Liver (tissue), 9 donors: ENCODE data around the gene GSPT1. TPM values are rescaled to one million over a fixed set of nuclear protein-coding genes. Genes with fewer than 3 reads are reported as not detected.

Experiments
- DNase-seq: peaks from one replicate; pipeline ENCODE4 v3.0.0-alpha.2; 2017; ENCODE audit warnings: low spot score
- H3K27ac ChIP-seq, 2 donors: one replicate each; pipeline ENCODE4 v1.7.0; 2013; ENCODE audit warnings: inconsistent platforms in 2 of 2, low read length in 2 of 2, control low read depth in 1 of 2, low read depth in 1 of 2, mild to moderate bottlenecking in 1 of 2
- H3K27me3 ChIP-seq, 4 donors: one replicate each; pipeline versions ENCODE4 v1.6.1 to v1.7.0; 2013; ENCODE audit warnings: low read length in 3 of 4, inconsistent platforms in 1 of 4, mild to moderate bottlenecking in 1 of 4, moderate library complexity in 1 of 4; ENCODE audit not compliant: control insufficient read depth in 4 of 4, insufficient read depth in 4 of 4
- H3K36me3 ChIP-seq, 4 donors: one replicate each; pipeline versions ENCODE4 v1.6.1 to v1.7.0; 2013; ENCODE audit warnings: low read length in 3 of 4, mild to moderate bottlenecking in 3 of 4, low read depth in 1 of 4, moderate library complexity in 1 of 4; ENCODE audit not compliant: control insufficient read depth in 4 of 4, insufficient read depth in 3 of 4
- H3K4me1 ChIP-seq, 4 donors: one replicate each; pipeline versions ENCODE4 v1.6.1 to v1.7.0; 2013; ENCODE audit warnings: low read length in 3 of 4, mild to moderate bottlenecking in 3 of 4, moderate library complexity in 1 of 4; ENCODE audit not compliant: control insufficient read depth in 4 of 4, insufficient read depth in 4 of 4
- H3K4me3 ChIP-seq, 3 donors: one replicate each; pipeline versions ENCODE4 v1.6.1 to v1.7.0; 2013; ENCODE audit warnings: low read length in 3 of 3, control low read depth in 1 of 3, low read depth in 1 of 3, mild to moderate bottlenecking in 1 of 3
- H3K9ac ChIP-seq, 2 donors: one replicate each; pipeline ENCODE4 v1.7.0; 2013; ENCODE audit warnings: low read length in 2 of 2, mild to moderate bottlenecking in 2 of 2, moderate library complexity in 2 of 2, control low read depth in 1 of 2, low read depth in 1 of 2
- H3K9me3 ChIP-seq, 4 donors: one replicate each; pipeline versions ENCODE4 v1.6.1 to v1.7.0; 2013; ENCODE audit warnings: low read length in 3 of 4; ENCODE audit not compliant: control insufficient read depth in 4 of 4
- EGR1 ChIP-seq, 2 donors: IDR thresholded peaks; 2 replicates each; pipeline ENCODE4 v1.6.1; 2016 to 2018; ENCODE audit warnings: antibody characterized with exemption in 2 of 2, low read depth in 2 of 2
- FOXA1 ChIP-seq: IDR thresholded peaks from 2 replicates; pipeline ENCODE4 v1.6.1; 2016; ENCODE audit warnings: antibody characterized with exemption
- GABPA ChIP-seq, 2 donors: IDR thresholded peaks in 1 of 2; conservative IDR thresholded peaks in 1 of 2; 2 replicates each; pipeline ENCODE4 v1.6.1; 2016; ENCODE audit warnings: antibody characterized with exemption in 2 of 2, mild to moderate bottlenecking in 1 of 2, moderate library complexity in 1 of 2
- HNF4A ChIP-seq, 2 donors: conservative IDR thresholded peaks; 2 replicates each; pipeline ENCODE4 v1.6.1; 2016; ENCODE audit warnings: antibody characterized with exemption in 2 of 2, mild to moderate bottlenecking in 2 of 2
- HNF4G ChIP-seq: IDR thresholded peaks from 2 replicates; pipeline ENCODE4 v1.6.1; 2016; ENCODE audit warnings: antibody characterized with exemption
- JUND ChIP-seq, 2 donors: IDR thresholded peaks; 2 replicates each; pipeline ENCODE4 v1.6.1; 2016; ENCODE audit warnings: antibody characterized with exemption in 2 of 2
- NR2F2 ChIP-seq: IDR thresholded peaks from 2 replicates; pipeline ENCODE4 v1.6.1; 2016; ENCODE audit warnings: antibody characterized with exemption
- RAD21 ChIP-seq, 2 donors: IDR thresholded peaks; 2 replicates each; pipeline ENCODE4 v1.6.1; 2016; ENCODE audit warnings: antibody characterized with exemption in 2 of 2, mild to moderate bottlenecking in 2 of 2
- RXRA ChIP-seq, 2 donors: IDR thresholded peaks; 2 replicates each; pipeline ENCODE4 v1.6.1; 2017 to 2018; ENCODE audit warnings: antibody characterized with exemption in 2 of 2, mild to moderate bottlenecking in 1 of 2
- SP1 ChIP-seq: IDR thresholded peaks from 2 replicates; pipeline ENCODE4 v1.6.1; 2018; ENCODE audit warnings: antibody characterized with exemption, mild to moderate bottlenecking
- TAF1 ChIP-seq: conservative IDR thresholded peaks from 2 replicates; pipeline ENCODE4 v1.6.1; 2016; ENCODE audit warnings: antibody characterized with exemption, mild to moderate bottlenecking
- YY1 ChIP-seq: IDR thresholded peaks from 2 replicates; pipeline ENCODE4 v1.6.1; 2016; ENCODE audit warnings: antibody characterized with exemption, mild to moderate bottlenecking
- WGBS: extraction: QIAGEN DNeasy Blood & Tissue Kit; methylation state at CpG from one replicate; pipeline ENCODE4 v1.1.7; 2013; 5-methylcytosine and 5-hydroxymethylcytosine counted together
- polyA plus RNA-seq, 2 donors: library from polyadenylated mRNA; stranded (reverse) in 1 of 2; unstranded in 1 of 2; fragments of 200-250 nt in 1 of 2; fragments of >200 nt in 1 of 2; fragmentation: Nextera tagmentation in 1 of 2; extraction: Ambion mirVana in 1 of 2; gene quantifications; one replicate each; pipeline versions ENCODE4 v1.2.1 to v1.2.3, GENCODE V29; 2013 to 2015
- total RNA-seq, 2 donors: library from RNA; depleted of rRNA; stranded (reverse); fragments of >200 nt; gene quantifications; one replicate each; pipeline ENCODE4 v1.2.3, GENCODE V29; 2014
- TF ChIP-seq, protein P1 (sequence below): IDR thresholded peaks from 2 replicates; pipeline ENCODE4 v1.6.1; 2016; ENCODE audit warnings: antibody characterized with exemption
- TF ChIP-seq, protein P2 (sequence below): IDR thresholded peaks from 2 replicates; pipeline ENCODE4 v1.6.1; 2016; ENCODE audit warnings: antibody characterized with exemption
- TF ChIP-seq, protein P3 (sequence below): IDR thresholded peaks from 2 replicates; pipeline ENCODE4 v1.6.1; 2016; ENCODE audit warnings: antibody characterized with exemption
- TF ChIP-seq, protein P4 (sequence below): fragments of 150-350 bp; IDR thresholded peaks from 2 replicates; pipeline ENCODE4 v1.5.1; 2017; ENCODE audit warnings: improper control_type of control experiment, low read depth, low read length; ENCODE audit not compliant: missing input control
- TF ChIP-seq, protein P5 (sequence below): IDR thresholded peaks from 2 replicates; pipeline ENCODE4 v1.6.1; 2016; ENCODE audit warnings: antibody characterized with exemption, mild to moderate bottlenecking
- donor health status: healthy.
- donor health status: healthy.
- donor health status: healthy.
- donor health status: healthy.
- donor health status: healthy.

Gene GSPT1
- total and polyA plus RNA-seq, 4 donors, result 24.2 to 67.6 (median 41.9) TPM

DNA sequence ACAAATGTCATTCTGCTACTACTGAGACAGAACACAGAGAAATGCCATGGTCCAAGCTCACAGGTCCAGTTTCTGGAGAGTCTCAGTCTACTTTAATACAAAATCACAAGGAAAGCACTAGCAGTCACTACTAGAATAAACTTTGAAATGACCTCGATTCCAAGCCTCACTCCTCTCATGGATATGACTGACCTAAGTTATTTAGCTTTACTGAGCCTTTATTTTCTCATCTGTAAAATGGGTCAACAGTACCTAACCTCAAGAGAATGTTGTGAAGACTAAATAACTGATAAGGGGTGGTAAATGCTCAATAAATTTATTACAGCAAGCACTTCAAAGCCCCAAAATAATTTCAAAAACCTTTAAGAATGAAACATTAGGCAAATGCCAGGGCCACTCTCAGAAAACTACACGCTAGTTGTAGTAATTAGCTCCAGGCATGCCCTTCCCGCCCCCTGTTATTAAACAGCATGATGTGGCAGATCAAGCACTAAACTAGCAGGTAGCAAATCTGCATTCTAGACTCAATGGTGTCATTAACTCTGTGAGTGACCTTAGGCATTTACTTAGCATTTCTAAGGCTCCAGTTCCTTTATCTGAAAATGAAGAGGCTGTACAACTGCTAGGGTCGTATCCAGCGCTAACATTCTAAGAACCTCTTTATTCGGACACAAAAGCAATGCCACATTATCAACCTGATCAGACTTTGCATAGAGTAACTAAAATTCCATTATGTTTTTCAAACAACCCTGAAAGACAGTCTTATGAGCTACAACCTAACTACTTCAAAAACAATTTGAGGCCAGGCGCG is 8.4 kb downstream of the GSPT1 start:
- Histone ChIP-seq H3K4me1 (peaks cover 3 to 17% (median 10%) of the 10 kb centered on the region in 4 donors), H3K4me3 (no peak overlapping the region), H3K9me3 (no peaks in the 10 kb centered on the region), H3K27ac (no peak overlapping the region), H3K9ac (no peak overlapping the region), H3K27me3 (no peaks in the 10 kb centered on the region), H3K36me3 (no peaks in the 10 kb centered on the region)
- no peak for DNase-seq
- TF ChIP-seq, protein P1, sequence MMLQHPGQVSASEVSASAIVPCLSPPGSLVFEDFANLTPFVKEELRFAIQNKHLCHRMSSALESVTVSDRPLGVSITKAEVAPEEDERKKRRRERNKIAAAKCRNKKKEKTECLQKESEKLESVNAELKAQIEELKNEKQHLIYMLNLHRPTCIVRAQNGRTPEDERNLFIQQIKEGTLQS, result no peak
- TF ChIP-seq, protein P2, sequence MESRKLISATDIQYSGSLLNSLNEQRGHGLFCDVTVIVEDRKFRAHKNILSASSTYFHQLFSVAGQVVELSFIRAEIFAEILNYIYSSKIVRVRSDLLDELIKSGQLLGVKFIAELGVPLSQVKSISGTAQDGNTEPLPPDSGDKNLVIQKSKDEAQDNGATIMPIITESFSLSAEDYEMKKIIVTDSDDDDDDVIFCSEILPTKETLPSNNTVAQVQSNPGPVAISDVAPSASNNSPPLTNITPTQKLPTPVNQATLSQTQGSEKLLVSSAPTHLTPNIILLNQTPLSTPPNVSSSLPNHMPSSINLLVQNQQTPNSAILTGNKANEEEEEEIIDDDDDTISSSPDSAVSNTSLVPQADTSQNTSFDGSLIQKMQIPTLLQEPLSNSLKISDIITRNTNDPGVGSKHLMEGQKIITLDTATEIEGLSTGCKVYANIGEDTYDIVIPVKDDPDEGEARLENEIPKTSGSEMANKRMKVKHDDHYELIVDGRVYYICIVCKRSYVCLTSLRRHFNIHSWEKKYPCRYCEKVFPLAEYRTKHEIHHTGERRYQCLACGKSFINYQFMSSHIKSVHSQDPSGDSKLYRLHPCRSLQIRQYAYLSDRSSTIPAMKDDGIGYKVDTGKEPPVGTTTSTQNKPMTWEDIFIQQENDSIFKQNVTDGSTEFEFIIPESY, result no peak
- no peak for TF ChIP-seq EGR1 (IDR thresholded peaks at IDR 0.05; ENCODE audit: low read depth in 2 of 2)
- TF ChIP-seq RXRA (IDR thresholded peaks at IDR 0.05), result no peak
- TF ChIP-seq HNF4A (conservative IDR thresholded peaks at IDR 0.05), result no peak
- TF ChIP-seq, protein P3, sequence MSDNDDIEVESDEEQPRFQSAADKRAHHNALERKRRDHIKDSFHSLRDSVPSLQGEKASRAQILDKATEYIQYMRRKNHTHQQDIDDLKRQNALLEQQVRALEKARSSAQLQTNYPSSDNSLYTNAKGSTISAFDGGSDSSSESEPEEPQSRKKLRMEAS, result no peak
- no peak for TF ChIP-seq TAF1
- no peak for TF ChIP-seq FOXA1
- TF ChIP-seq, protein P4, sequence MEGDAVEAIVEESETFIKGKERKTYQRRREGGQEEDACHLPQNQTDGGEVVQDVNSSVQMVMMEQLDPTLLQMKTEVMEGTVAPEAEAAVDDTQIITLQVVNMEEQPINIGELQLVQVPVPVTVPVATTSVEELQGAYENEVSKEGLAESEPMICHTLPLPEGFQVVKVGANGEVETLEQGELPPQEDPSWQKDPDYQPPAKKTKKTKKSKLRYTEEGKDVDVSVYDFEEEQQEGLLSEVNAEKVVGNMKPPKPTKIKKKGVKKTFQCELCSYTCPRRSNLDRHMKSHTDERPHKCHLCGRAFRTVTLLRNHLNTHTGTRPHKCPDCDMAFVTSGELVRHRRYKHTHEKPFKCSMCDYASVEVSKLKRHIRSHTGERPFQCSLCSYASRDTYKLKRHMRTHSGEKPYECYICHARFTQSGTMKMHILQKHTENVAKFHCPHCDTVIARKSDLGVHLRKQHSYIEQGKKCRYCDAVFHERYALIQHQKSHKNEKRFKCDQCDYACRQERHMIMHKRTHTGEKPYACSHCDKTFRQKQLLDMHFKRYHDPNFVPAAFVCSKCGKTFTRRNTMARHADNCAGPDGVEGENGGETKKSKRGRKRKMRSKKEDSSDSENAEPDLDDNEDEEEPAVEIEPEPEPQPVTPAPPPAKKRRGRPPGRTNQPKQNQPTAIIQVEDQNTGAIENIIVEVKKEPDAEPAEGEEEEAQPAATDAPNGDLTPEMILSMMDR, result no peak
- TF ChIP-seq SP1, result no peak
- TF ChIP-seq, protein P5, sequence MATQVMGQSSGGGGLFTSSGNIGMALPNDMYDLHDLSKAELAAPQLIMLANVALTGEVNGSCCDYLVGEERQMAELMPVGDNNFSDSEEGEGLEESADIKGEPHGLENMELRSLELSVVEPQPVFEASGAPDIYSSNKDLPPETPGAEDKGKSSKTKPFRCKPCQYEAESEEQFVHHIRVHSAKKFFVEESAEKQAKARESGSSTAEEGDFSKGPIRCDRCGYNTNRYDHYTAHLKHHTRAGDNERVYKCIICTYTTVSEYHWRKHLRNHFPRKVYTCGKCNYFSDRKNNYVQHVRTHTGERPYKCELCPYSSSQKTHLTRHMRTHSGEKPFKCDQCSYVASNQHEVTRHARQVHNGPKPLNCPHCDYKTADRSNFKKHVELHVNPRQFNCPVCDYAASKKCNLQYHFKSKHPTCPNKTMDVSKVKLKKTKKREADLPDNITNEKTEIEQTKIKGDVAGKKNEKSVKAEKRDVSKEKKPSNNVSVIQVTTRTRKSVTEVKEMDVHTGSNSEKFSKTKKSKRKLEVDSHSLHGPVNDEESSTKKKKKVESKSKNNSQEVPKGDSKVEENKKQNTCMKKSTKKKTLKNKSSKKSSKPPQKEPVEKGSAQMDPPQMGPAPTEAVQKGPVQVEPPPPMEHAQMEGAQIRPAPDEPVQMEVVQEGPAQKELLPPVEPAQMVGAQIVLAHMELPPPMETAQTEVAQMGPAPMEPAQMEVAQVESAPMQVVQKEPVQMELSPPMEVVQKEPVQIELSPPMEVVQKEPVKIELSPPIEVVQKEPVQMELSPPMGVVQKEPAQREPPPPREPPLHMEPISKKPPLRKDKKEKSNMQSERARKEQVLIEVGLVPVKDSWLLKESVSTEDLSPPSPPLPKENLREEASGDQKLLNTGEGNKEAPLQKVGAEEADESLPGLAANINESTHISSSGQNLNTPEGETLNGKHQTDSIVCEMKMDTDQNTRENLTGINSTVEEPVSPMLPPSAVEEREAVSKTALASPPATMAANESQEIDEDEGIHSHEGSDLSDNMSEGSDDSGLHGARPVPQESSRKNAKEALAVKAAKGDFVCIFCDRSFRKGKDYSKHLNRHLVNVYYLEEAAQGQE, result no peak
- TF ChIP-seq GABPA (IDR thresholded peaks at IDR 0.05 in 1 of 2, conservative IDR thresholded peaks at IDR 0.05 in 1 of 2), result no peak
- TF ChIP-seq YY1, result no peak
- TF ChIP-seq JUND (IDR thresholded peaks at IDR 0.05), result no peak
- TF ChIP-seq HNF4G, result no peak
- no peak for TF ChIP-seq RAD21 (IDR thresholded peaks at IDR 0.05)
- no peak for TF ChIP-seq NR2F2
- WGBS, result 96% methylated on average over 8 of the region's 8 CpGs
